ENCODE data around the gene S1PR1.
"Not testable (repeated sequence)": the region's sequence is repeated elsewhere in the genome, so short reads cannot be mapped to it uniquely, and the experiment has no call there.

The S1PR1 gene

GRCh38 chr1:101236516-101237228 lies at the start of gene S1PR1:
TSS of gene S1PR1 (plus strand) at chr1:101237019. CDS start at chr1:101238985, 1,966 bp downstream.
- no peak for DNase-seq (ENCODE audit: low spot score)

GRCh38 chr1:101187297-101187696 lies 49.5 kb upstream of the S1PR1 start:
- no peak for DNase-seq (ENCODE audit: low spot score)

- no peak for DNase-seq (ENCODE audit: low spot score)
These were observed 48.5 kb upstream of the S1PR1 start for GRCh38 chr1:101188331-101188730.

GRCh38 chr1:101188968-101189367 lies 47.9 kb upstream of the S1PR1 start:
- not testable (repeated sequence) for DNase-seq (ENCODE audit: low spot score)

- no peak for DNase-seq (ENCODE audit: low spot score)
These were observed 46.4 kb upstream of the S1PR1 start for GRCh38 chr1:101190441-101190840.

- no peak for DNase-seq (ENCODE audit: low spot score)
These were observed 45.8 kb upstream of the S1PR1 start for GRCh38 chr1:101191049-101191448.

GRCh38 chr1:101193733-101194169 lies 43.1 kb upstream of the S1PR1 start:
- no peak for DNase-seq (ENCODE audit: low spot score)

- DNase-seq (ENCODE audit: low spot score), result no peak
These were observed 42.1 kb upstream of the S1PR1 start for GRCh38 chr1:101194746-101195145.

GRCh38 chr1:101196668-101197067 lies 40.2 kb upstream of the S1PR1 start:
- no peak for DNase-seq (ENCODE audit: low spot score)

- no peak for DNase-seq (ENCODE audit: low spot score)
These were observed 37.8 kb upstream of the S1PR1 start for GRCh38 chr1:101198842-101199636.

GRCh38 chr1:101199637-101199982 lies 37.2 kb upstream of the S1PR1 start:
- DNase-seq (ENCODE audit: low spot score), result no peak

- DNase-seq (ENCODE audit: low spot score), result no peak
These were observed 36.3 kb upstream of the S1PR1 start for GRCh38 chr1:101200513-101200912.

- DNase-seq (ENCODE audit: low spot score), result no peak
These were observed 32.8 kb upstream of the S1PR1 start for GRCh38 chr1:101203820-101204540.

GRCh38 chr1:101205457-101205856 lies 31.4 kb upstream of the S1PR1 start:
- no peak for DNase-seq (ENCODE audit: low spot score)

- not testable (repeated sequence) for DNase-seq (ENCODE audit: low spot score)
These were observed 30.7 kb upstream of the S1PR1 start for GRCh38 chr1:101206139-101206538.

- not testable (repeated sequence) for DNase-seq (ENCODE audit: low spot score)
These were observed 29.5 kb upstream of the S1PR1 start for GRCh38 chr1:101207271-101207670.

- no peak for DNase-seq (ENCODE audit: low spot score)
These were observed 28.9 kb upstream of the S1PR1 start for GRCh38 chr1:101207891-101208290.

GRCh38 chr1:101215363-101216011 lies 21.3 kb upstream of the S1PR1 start:
- no peak for DNase-seq (ENCODE audit: low spot score)

- DNase-seq (ENCODE audit: low spot score), result no peak
These were observed 20.2 kb upstream of the S1PR1 start for GRCh38 chr1:101216623-101217022.

- DNase-seq (ENCODE audit: low spot score), result no peak
These were observed 19.7 kb upstream of the S1PR1 start for GRCh38 chr1:101217148-101217547.

GRCh38 chr1:101218968-101219367 lies 17.9 kb upstream of the S1PR1 start:
- not testable (repeated sequence) for DNase-seq (ENCODE audit: low spot score)

All from hematopoietic multipotent progenitor cell treated with erythropoietin and hydrocortisone succinate and interleukin-3 and kit ligand, for 17 days (in vitro differentiated cells).